Measurements from ENCODE around the gene OSBPL6.

OSBPL6 gene

DNA sequence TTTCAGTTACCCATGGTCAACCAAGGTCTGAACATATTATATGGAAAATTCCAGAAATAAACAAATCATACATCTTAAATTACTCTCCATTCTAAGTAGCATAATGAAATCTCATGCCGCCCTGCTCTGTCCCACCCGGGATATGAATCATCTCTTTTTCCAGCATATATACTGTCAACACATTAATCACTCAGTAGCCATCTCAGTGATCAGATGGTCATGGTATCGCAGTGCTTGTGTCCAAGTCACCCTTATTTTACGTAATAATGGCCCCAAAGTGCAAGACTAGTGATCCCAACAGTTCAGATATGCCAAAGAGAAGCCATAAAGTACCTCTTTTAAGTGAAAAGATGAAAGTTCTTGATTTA is 43.8 kb downstream of the OSBPL6 start:
- H3K27ac ChIP-seq, result no peak overlapping the region

DNA sequence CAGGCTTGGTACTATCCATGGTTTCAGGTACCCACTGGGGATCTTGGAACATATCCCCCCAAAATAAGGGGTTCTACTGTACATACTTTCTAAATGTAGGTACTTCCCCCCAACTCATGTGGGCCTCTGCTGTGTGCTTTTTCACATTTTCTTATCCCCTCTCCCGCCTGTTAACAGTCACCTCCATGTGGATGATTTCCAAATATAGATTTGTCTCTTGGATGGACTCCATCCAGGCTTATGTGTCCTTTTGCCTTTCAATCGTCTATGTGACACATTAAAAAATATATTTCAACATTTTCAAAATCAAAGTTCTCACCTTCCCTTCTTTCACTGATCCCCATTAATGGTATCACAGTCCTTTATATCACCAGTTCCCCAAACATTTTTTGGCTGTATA is 44.4 kb downstream of the OSBPL6 start:
- H3K4me3 ChIP-seq (ENCODE audit: low read depth, low read length), result no peak overlapping the region
- H3K4me1 ChIP-seq, result peaks cover 4% of the 10 kb centered on the region
- no peaks in the 10 kb centered on the region for H3K9me3 ChIP-seq (ENCODE audit: control insufficient read depth, low read length)
- no peak overlapping the region for H3K4me2 ChIP-seq (ENCODE audit: low read length)
- H3K27me3 ChIP-seq (ENCODE audit: control insufficient read depth, insufficient read depth, low read length), result no peaks in the 10 kb centered on the region
- H3K9ac ChIP-seq, result no peak overlapping the region
- H3K36me3 ChIP-seq (ENCODE audit: control insufficient read depth, insufficient read depth, low read length), result no peaks in the 10 kb centered on the region
- H3K27ac ChIP-seq, result no peak overlapping the region
- no peaks in the 10 kb centered on the region for H3K79me2 ChIP-seq
- TF ChIP-seq, protein P1, sequence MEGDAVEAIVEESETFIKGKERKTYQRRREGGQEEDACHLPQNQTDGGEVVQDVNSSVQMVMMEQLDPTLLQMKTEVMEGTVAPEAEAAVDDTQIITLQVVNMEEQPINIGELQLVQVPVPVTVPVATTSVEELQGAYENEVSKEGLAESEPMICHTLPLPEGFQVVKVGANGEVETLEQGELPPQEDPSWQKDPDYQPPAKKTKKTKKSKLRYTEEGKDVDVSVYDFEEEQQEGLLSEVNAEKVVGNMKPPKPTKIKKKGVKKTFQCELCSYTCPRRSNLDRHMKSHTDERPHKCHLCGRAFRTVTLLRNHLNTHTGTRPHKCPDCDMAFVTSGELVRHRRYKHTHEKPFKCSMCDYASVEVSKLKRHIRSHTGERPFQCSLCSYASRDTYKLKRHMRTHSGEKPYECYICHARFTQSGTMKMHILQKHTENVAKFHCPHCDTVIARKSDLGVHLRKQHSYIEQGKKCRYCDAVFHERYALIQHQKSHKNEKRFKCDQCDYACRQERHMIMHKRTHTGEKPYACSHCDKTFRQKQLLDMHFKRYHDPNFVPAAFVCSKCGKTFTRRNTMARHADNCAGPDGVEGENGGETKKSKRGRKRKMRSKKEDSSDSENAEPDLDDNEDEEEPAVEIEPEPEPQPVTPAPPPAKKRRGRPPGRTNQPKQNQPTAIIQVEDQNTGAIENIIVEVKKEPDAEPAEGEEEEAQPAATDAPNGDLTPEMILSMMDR (IDR thresholded peaks at IDR 0.05), result no peak
- H2AFZ ChIP-seq, result no peak overlapping the region

More for the DNA sequence above, 43.8 kb downstream of the OSBPL6 start:
- Histone ChIP-seq H2AFZ (no peak overlapping the region), H3K9me3 (ENCODE audit: control insufficient read depth, low read length) (no peaks in the 10 kb centered on the region), H3K9ac (no peak overlapping the region), H3K4me1 (peaks cover 4% of the 10 kb centered on the region), H3K79me2 (no peaks in the 10 kb centered on the region), H3K27me3 (ENCODE audit: control insufficient read depth, insufficient read depth, low read length) (no peaks in the 10 kb centered on the region), H3K36me3 (ENCODE audit: control insufficient read depth, insufficient read depth, low read length) (no peaks in the 10 kb centered on the region), H3K4me2 (ENCODE audit: low read length) (no peak overlapping the region), H3K4me3 (ENCODE audit: low read depth, low read length) (no peak overlapping the region)
- TF ChIP-seq, protein P1 (IDR thresholded peaks at IDR 0.05), result no peak

DNA sequence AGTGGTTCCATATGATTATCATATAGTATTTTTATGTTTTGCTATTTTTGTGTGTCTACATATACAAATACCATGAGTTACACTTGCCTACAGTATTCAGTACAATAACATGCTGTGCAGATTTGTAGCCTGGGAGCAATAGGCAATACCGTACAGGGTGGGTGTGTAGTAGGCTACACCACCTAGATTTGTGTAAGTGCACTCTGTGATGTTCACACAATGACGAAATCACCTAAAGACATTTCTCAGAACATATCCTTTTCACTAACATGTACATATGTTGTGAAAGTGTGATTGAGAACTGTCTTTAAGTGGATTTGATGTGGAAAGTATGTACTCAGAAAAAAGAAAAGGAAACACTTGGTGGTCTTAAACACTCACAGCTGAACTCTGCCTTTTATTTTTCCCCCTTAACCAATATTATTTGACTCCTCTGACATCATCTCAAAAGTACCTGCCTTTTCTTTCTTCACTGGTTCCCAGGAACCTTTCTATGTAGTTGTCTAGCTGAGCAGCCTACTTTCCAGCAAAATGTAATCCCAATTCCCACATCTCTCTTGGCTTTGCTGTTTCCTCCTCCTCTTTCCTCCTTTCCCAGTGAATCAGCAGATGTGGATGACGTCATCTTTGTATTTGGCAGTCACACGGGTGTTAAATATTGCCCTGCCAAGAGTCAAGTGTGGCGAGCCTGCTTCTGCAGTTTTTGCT is 47.7 kb downstream of the OSBPL6 start:
- Histone ChIP-seq H3K79me2 (no peaks in the 10 kb centered on the region), H3K36me3 (ENCODE audit: control insufficient read depth, insufficient read depth, low read length) (no peaks in the 10 kb centered on the region), H2AFZ (no peak overlapping the region), H3K27me3 (ENCODE audit: control insufficient read depth, insufficient read depth, low read length) (no peaks in the 10 kb centered on the region), H3K4me1 (peaks cover 4% of the 10 kb centered on the region), H3K4me2 (ENCODE audit: low read length) (no peak overlapping the region), H3K9ac (no peak overlapping the region), H3K4me3 (ENCODE audit: low read depth, low read length) (no peak overlapping the region), H3K27ac (no peak overlapping the region), H3K9me3 (ENCODE audit: control insufficient read depth, low read length) (no peaks in the 10 kb centered on the region)
- TF ChIP-seq, protein P1 (IDR thresholded peaks at IDR 0.05), result no peak

DNA sequence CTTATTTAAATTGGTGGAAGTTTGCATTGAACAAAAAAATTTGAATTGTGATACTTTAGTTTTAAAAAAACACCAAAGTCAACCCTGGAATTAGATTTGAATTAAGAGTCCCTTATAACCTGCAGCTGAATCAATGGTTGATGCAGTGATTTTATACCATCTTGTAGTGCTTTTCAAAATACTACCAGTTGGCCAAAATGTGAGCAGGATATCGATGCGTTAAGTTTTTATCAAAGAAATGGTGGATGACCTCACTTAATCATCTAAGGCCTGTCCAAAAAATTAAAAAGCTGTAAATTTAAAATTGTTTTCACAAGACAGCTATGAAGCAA is 48.2 kb downstream of the OSBPL6 start:
- H3K27ac ChIP-seq, result no peak overlapping the region
- H3K36me3 ChIP-seq (ENCODE audit: control insufficient read depth, insufficient read depth, low read length), result no peaks in the 10 kb centered on the region
- H2AFZ ChIP-seq, result no peak overlapping the region
- no peak overlapping the region for H3K4me3 ChIP-seq (ENCODE audit: low read depth, low read length)
- H3K79me2 ChIP-seq, result no peaks in the 10 kb centered on the region
- H3K9ac ChIP-seq, result no peak overlapping the region
- H3K27me3 ChIP-seq (ENCODE audit: control insufficient read depth, insufficient read depth, low read length), result no peaks in the 10 kb centered on the region
- no peaks in the 10 kb centered on the region for H3K9me3 ChIP-seq (ENCODE audit: control insufficient read depth, low read length)
- no peak overlapping the region for H3K4me2 ChIP-seq (ENCODE audit: low read length)
- H3K4me1 ChIP-seq, result peaks cover 4% of the 10 kb centered on the region
- TF ChIP-seq, protein P1 (IDR thresholded peaks at IDR 0.05), result no peak

DNA sequence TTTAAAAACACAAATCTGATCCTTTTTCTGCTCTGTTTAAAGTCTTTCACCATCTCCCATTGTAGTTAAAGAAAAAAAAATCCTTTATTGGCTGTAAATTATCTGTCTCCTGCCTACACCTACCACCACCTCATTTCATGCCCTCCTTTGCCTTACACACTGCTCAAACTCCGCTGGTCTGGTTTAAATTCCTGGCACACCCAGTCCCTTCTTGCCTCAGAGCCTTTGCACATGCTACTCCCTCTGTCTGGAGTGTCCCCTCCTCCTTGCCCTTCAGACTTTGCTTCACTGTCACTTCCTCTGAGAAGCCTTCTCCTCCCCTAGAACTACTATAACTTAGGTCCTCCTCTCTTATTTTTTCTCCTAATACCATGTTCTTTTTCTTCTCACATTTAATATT is 49.6 kb downstream of the OSBPL6 start:
- Histone ChIP-seq H3K27ac (no peak overlapping the region), H3K9ac (no peak overlapping the region), H3K27me3 (ENCODE audit: control insufficient read depth, insufficient read depth, low read length) (no peaks in the 10 kb centered on the region), H3K36me3 (ENCODE audit: control insufficient read depth, insufficient read depth, low read length) (no peaks in the 10 kb centered on the region), H3K79me2 (no peaks in the 10 kb centered on the region), H2AFZ (no peak overlapping the region), H3K4me2 (ENCODE audit: low read length) (no peak overlapping the region), H3K4me3 (ENCODE audit: low read depth, low read length) (no peak overlapping the region), H3K4me1 (peaks cover 4% of the 10 kb centered on the region), H3K9me3 (ENCODE audit: control insufficient read depth, low read length) (no peaks in the 10 kb centered on the region)
- TF ChIP-seq, protein P1 (IDR thresholded peaks at IDR 0.05), result no peak

Measured in parathyroid adenoma (tissue), 2 donors.